GM18507 (cell line): Measurements from ENCODE around the gene GABRB2.
"Not testable (repeated sequence)": the region's sequence is repeated elsewhere in the genome, so short reads cannot be mapped to it uniquely, and the experiment has no call there.

Experiments used
- DNase-seq: peaks from one replicate; pipeline ENCODE4 v3.0.0; 2011; ENCODE audit warnings: low read depth; ENCODE audit not compliant: insufficient read length; ENCODE audit errors: extremely low spot score
- FAIRE-seq: peaks from 2 replicates; lab custom pipeline; 2011; peaks lifted over from hg19 to GRCh38; lab: Jason Lieb, UNC

Gene GABRB2

DNA sequence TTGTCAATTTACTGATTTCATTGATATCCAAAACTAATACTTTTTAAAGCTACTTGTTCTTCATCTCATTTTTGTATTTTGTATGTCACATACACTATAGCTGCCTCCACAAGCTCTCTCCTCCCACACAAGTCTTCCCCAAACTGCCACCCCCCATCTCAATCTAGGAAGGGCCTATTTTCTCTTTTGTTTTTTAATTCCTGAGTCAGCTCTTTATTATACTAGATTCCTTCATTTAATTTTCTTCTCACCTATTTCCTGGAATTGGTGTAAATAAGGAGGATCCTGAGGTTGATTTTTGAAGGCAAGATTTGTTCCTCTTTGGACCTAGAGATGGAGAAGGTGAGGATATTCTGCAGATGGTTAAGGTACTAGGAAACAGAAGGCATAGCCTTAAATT lies 277.4 kb downstream of the GABRB2 start:
- no peak for FAIRE-seq
- no peak for DNase-seq

- DNase-seq (no peak), FAIRE-seq (no peak)
Observed at GRCh38 chr5:161266954-161267353, 279.6 kb downstream of the GABRB2 start.

GRCh38 chr5:161265006-161265405 lies 281.5 kb downstream of the GABRB2 start:
- no peak for DNase-seq
- no peak for FAIRE-seq

GRCh38 chr5:161263191-161263590 lies 283.3 kb downstream of the GABRB2 start:
- no peak for FAIRE-seq

DNA sequence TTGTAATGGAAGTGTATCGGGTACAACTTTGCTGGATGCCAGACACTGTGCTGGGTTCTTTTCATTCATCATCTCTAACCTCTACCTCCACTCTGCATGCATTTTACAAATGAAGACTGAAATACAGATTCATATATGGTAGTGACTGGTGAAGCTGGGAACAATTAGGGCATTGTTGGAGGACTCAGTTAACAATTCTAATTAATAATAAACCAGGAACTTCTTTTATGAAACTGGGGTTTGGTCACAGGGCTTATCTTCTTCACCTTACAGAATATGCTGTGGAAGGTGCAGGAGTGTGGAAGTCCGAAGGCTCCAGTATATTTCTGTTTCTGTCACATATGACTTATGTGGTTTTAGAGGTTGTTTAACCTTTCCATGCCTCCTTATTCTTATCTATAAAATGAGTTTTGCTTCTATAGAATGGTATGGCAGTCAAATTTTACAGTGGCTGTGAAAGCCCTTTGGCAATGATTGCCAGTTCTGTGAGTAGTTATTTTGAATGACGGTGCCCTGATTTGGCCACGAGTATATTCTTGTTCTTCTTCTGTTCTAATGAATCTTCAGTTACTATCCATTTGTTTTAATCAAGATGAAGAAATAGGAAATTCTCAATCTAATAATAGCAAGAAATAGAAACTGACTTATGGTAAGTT lies 284.7 kb downstream of the GABRB2 start:
- peak; percentile 44 for FAIRE-seq
- no peak for DNase-seq

More at GRCh38 chr5:161263191-161263590, 283.3 kb downstream of the GABRB2 start:
- DNase-seq, result no peak

DNA sequence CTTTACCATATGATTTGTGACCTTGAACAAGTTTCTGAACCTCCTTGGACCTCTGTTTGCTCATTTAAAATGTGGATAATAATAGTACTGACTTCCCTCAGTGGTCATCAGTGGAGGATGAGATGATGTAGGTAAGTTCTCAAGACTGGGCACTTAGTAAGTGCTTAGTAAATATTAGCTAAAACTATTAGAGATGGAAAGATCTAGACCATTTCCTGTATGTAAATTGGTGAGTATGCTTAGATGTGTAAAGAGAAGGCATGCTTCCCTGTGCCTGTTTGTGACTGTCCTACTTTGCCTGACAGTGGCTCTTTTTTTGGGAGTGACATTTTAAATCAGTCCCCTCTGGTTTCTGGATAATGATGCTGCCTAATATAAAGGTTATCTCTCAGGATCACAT lies 288.1 kb downstream of the GABRB2 start:
- no peak for DNase-seq
- peak; percentile 58 for FAIRE-seq

- no peak for FAIRE-seq
- DNase-seq, result no peak
Observed at GRCh38 chr5:161256957-161257356, 289.6 kb downstream of the GABRB2 start.

GRCh38 chr5:161252955-161253354 lies 293.6 kb downstream of the GABRB2 start:
- not testable (repeated sequence) for DNase-seq, FAIRE-seq

DNA sequence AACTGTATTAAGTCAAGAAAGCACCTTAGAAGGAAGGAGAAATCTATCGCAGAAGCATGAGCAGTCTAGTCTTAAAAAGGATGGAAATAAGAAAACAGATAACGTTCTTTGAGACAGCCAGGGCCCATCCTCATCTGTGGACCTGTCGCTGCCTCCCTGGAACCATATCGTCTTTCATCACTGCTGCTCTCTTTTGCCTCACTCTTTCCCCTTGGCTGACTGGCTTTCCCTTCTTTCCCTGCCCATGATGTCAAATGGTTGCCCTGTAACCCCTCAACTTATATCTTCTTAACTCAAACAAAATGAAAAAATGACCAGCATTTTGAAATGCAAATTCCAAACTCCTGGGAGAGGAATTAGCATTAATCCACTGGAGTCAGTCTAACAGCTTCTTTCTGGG lies 299.8 kb downstream of the GABRB2 start:
- DNase-seq (no peak), FAIRE-seq (no peak)

DNA sequence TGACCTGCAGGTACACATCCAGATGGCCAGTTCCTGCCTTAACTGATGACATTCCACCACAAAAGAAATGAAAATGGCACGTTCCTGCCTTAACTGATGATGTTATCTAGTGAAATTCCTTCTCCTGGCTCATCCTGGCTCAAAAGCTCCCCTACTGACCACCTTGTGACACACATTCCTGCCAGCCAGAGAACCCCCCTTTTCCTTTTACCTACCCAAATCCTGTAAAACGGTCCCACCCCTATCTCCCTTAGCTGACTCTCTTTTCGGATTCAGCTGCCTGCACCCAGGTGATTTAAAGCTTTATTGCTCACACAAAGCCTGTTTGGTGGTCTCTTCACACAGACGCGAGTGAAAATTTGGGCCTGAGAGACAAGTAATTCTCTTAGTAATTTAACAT lies 300.7 kb downstream of the GABRB2 start:
- FAIRE-seq, DNase-seq: not testable (repeated sequence)
